HG03575 (cell line): ENCODE measurements around the gene ADAMTSL4.

Source experiments
- ATAC-seq: cut with Tn5 transposase; IDR thresholded peaks from one replicate; pipeline ENCODE4 v1.9.1; 2021; ENCODE audit not compliant: unreplicated experiment, insufficient number of reproducible peaks, low FRiP score; ENCODE audit errors: extremely low read depth

ADAMTSL4 gene

DNA sequence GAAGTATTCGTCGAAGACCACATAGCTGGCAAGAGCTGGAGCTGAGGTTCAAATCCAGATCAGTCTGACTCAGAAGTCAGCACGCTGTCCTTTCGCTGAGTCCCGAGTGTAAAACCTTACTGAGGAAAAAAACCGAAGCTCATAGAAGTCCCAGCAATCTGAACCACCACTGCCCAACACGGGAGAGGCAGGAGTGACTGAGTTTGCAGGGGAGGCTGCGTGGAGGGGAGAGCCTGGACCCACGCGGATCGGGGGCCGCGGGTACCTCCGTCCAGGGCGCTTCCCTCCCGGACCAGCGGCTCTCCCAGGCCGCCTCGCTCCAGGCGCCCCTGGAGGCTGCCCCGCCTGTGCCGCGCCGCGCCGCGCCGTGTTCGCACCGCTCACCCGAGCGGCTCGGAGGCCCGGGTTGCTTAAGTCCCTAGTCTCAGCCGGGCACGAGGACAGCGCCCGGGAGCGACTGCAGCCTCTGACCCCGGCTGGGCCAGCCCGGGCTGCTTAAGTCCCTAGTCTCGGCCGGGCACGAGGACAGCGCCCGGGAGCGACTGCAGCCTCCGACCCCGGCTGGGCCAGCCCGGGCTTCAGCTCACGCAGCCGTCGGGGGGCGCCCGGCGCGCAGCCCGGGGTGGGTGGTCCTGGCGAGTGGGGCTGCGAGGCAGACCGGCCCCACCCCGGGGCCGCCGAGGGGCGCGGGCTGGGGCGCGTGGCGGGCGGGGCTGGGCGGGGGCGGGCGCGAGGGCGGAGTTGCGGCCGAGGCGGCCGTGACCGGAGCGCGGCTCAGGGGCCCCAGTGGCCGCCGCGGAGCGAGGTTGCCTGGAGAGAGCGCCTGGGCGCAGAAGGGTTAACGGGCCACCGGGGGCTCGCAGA, at the start of gene ADAMTSL4:
ADAMTSL4 (plus strand) TSS at position 777 of the 864 bp plus-strand sequence. CDS start 2,881 bp downstream, outside the sequence.
- ATAC-seq: no peak

DNA sequence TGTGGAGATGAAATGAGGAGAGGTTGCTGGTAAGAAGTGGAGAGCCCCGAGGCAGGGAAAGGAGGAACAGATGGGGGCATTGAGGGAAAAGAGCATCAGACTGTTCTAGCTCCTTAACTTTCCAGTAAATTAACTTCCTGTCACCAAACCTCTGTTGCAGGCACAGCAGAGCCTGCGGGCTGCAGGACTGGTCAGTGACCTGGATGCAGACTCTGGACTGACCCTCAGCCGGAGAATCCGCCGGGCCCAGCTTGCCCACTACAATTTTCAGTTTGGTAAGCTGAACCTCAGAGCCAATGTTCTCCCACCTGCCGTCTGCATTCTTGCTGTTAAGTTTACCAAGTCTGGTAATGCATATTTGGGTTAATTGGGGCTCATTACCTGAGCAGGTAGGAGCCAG, 43.8 kb upstream of the ADAMTSL4 start:
- no peak for ATAC-seq

- ATAC-seq: no peak
These were observed 41.0 kb upstream of the ADAMTSL4 start, which contains the start of gene ECM1 for GRCh38 chr1:150507912-150508864. TSS of gene ECM1 (plus strand) at chr1:150508109. CDS start at chr1:150508210, 101 bp downstream.

- ATAC-seq: no peak
These were observed 40.2 kb upstream of the ADAMTSL4 start for GRCh38 chr1:150508982-150509381.

DNA sequence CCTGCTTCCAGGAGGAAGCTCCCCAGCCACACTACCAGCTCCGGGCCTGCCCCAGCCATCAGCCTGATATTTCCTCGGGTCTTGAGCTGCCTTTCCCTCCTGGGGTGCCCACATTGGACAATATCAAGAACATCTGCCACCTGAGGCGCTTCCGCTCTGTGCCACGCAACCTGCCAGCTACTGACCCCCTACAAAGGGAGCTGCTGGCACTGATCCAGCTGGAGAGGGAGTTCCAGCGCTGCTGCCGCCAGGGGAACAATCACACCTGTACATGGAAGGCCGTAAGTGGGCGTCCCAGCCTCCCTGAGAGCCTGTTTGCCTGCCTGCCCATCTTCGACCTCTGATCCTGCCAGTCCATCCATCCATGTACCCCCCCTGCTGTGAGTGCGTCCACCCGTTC, 37.7 kb upstream of the ADAMTSL4 start:
- ATAC-seq: no peak

DNA sequence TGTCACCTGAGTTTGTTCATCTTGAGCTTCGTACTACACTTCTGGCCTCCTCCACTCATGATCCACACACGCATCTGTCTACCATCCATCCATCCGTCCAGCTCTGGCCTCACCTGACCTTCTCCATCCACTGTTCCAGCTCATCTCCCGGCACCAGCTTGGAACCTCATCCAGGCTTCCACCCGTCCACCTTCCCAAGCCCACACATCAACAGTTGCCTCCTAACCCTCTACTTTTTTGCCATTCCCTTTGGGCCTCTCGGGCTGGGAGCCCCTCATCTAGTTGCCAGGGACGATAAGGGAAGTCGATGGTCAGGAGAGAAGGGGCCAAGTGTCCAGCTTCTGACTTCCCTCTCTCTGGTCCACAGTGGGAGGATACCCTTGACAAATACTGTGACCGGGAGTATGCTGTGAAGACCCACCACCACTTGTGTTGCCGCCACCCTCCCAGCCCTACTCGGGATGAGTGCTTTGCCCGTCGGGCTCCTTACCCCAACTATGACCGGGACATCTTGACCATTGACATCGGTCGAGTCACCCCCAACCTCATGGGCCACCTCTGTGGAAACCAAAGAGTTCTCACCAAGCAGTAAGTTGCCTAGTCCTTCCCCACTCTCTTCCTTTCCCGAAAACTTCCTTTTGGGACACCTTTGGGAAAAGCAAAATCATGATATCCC, 37.1 kb upstream of the ADAMTSL4 start:
- no peak for ATAC-seq

DNA sequence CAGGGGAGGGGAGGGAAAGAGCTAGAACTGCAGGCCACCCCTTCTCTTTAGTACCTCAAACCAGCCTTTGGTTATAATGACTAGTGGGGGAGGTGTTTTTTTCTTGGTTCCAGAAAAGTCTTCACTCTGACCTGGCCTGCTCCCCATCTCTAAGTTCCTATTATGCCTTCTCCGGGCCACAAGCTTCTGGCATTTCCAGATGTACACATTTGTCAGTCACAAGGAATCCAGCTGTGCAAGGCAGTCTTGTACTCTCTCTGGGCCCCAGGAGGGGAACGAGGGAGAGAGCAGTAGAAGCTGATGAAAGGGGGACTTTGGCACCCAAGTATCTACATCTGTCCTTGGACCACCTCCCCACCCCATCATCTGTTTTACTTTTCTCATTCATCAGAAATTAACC, 36.4 kb upstream of the ADAMTSL4 start:
- ATAC-seq: no peak

- no peak for ATAC-seq
These were observed 35.8 kb upstream of the ADAMTSL4 start for GRCh38 chr1:150513351-150513791.

- ATAC-seq: no peak
These were observed 34.9 kb upstream of the ADAMTSL4 start for GRCh38 chr1:150514260-150514659.

GRCh38 chr1:150514913-150515327, 34.3 kb upstream of the ADAMTSL4 start:
- no peak for ATAC-seq

GRCh38 chr1:150515328-150516049, 33.7 kb upstream of the ADAMTSL4 start, which contains the start of gene FALEC:
TSS of gene FALEC (plus strand) at chr1:150515752.
- ATAC-seq: no peak

GRCh38 chr1:150516050-150516591, 33.1 kb upstream of the ADAMTSL4 start:
- ATAC-seq: no peak

DNA sequence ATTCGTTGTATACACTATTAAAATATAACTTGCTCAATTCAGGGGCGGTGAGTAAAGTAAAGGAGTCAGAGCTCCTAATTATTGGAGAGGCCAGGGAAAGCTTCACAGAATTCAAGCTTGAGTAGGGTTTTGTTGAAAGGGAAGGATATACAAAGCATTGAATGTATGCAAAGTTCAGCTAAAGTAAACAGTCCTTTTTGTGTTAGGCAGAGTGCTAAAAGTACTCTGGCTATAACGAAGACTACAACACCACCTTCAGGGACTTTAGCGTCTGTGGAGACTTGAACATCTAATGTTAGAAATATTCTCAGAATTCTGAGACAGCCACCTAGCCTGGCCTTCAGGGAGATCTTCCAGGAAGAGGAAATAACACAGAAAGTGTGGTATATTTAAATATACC, 32.6 kb upstream of the ADAMTSL4 start:
- ATAC-seq: no peak

- ATAC-seq: no peak
These were observed 27.8 kb upstream of the ADAMTSL4 start for GRCh38 chr1:150521196-150521968.

GRCh38 chr1:150525348-150525747, 23.9 kb upstream of the ADAMTSL4 start:
- ATAC-seq: no peak

GRCh38 chr1:150528196-150528595, 21.0 kb upstream of the ADAMTSL4 start:
- no peak for ATAC-seq

DNA sequence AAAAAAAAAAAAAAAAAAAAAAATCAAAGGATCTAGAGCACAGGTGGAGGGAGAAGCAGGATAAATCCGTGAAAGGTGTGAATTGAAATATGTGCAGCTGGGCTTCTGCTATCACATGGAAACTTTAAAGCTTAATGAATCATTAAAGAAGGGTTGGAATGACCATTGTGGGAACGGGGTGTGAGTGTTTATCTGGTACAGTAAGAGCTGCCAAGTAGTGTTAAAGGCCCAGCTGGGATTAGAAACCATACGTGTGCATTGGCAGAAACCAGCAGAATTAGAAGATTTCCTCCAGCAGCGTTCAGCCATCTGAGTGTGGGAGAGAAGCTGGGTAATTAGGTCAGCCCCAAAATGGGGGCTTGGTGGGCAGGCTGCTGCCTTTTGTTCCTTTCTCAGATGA, 20.2 kb upstream of the ADAMTSL4 start:
- ATAC-seq: no peak
